GM19463 (cell line): ENCODE data around the gene C6orf15.

Experiments used
- ATAC-seq: cut with Tn5 transposase; IDR thresholded peaks from one replicate; pipeline ENCODE4 v1.9.1; 2021; ENCODE audit warnings: mild to moderate bottlenecking, moderate library complexity; ENCODE audit not compliant: unreplicated experiment

The C6orf15 gene

GRCh38 chr6:31112478-31112877 lies at the start of gene C6orf15:
Gene C6orf15, minus strand, starts transcription at chr6:31112575. Its CDS starts 20 bp downstream, at chr6:31112555.
- ATAC-seq, result no peak

GRCh38 chr6:31161216-31162126 lies 49.1 kb upstream of the C6orf15 start:
- no peak for ATAC-seq

DNA sequence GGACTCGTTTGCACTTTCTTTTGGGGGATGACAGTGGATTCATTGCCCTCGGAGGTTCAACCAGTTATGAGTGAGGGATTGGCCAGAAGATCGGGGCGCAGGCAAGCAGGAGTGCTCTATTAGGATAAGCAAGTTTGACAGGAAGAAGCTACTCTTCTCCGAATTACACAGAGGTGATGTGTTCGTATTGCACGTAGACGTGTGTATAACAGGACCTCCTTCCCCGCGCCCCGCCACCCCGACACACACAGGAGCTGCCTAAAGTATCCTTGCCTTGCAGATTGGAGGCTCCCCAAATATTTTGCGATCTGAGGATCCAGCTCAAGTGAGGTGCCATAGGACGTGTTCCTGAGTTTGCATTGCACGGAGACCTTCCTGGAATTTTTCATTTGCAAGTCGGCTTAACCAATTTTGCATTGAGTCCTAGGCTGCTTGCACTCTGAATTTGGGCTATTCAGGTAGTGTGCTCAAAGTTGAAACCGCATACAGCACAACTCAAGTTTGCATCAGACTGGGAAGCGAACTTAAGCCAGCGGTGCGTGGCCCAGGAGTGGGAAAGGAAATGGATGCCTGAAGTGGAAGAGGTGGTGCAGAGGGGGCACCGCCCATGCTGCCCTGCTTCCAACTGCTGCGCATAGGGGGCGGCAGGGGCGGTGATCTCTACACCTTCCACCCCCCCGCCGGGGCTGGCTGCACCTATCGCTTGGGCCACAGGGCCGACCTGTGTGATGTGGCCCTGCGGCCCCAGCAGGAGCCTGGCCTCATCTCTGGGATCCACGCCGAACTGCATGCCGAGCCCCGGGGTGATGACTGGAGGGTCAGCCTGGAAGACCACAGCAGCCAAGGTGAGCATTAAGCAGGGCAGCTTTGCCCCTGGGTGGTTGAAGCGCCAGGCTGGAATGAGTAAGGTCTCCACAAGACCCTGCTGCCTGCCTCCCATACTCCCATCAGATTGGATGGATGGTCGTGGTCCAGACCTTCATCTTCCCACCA lies 46.8 kb upstream of the C6orf15 start:
- ATAC-seq, result no peak

- ATAC-seq, result peak; percentile 76
Observed at GRCh38 chr6:31158140-31158862, 45.9 kb upstream of the C6orf15 start, which contains the start of gene TCF19. Gene TCF19, plus strand, starts transcription at chr6:31158589. Its CDS starts 881 bp downstream, at chr6:31159470.

GRCh38 chr6:31157513-31158139 lies 45.3 kb upstream of the C6orf15 start, which contains the start of gene CCHCR1:
Gene CCHCR1, minus strand, starts transcription at chr6:31157802. Its CDS starts 202 bp downstream, at chr6:31157600.
- no peak for ATAC-seq

GRCh38 chr6:31156641-31157040 lies 44.3 kb upstream of the C6orf15 start:
- no peak for ATAC-seq

- no peak for ATAC-seq
Observed at GRCh38 chr6:31154436-31154835, 42.1 kb upstream of the C6orf15 start.

- ATAC-seq, result no peak
Observed at GRCh38 chr6:31152781-31153180, 40.4 kb upstream of the C6orf15 start.

GRCh38 chr6:31149827-31150447 lies 37.6 kb upstream of the C6orf15 start:
- no peak for ATAC-seq

GRCh38 chr6:31145386-31145785 lies 33.0 kb upstream of the C6orf15 start:
- ATAC-seq, result no peak

GRCh38 chr6:31144970-31145340 lies 32.6 kb upstream of the C6orf15 start:
- no peak for ATAC-seq

DNA sequence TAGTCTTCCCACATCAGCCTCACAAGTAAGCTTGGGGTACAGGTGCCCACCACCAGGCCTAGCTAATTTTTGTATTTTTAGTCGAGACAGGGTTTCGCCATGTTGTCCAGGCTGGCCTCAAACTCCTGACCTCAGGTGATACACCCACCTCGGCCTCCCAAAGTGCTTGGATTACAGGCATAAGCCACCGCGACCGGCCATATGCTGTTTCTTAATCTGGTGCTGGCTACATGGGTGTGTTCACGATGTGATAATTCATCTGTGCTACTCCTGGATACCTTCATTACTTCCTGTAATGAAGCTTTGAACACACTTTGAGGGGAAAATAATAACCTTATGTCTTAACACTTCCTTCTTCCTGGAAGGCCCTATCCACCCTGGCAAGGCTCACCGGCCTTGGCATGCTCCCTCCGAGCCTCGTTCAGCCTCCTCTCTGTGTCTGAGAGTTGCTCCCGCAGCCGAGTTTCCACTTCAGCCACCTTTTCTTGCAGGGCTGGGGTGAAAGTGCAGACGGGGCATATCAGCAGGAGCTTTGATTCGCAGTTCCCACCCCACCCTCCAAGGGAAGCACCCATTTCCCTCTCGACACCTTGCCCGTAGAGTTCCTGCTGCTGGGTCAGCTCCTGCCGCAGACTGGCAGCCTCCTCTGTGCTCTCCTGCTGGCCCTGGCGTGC lies 32.1 kb upstream of the C6orf15 start:
- ATAC-seq, result no peak

- ATAC-seq, result no peak
Observed at GRCh38 chr6:31143148-31143547, 30.8 kb upstream of the C6orf15 start.

DNA sequence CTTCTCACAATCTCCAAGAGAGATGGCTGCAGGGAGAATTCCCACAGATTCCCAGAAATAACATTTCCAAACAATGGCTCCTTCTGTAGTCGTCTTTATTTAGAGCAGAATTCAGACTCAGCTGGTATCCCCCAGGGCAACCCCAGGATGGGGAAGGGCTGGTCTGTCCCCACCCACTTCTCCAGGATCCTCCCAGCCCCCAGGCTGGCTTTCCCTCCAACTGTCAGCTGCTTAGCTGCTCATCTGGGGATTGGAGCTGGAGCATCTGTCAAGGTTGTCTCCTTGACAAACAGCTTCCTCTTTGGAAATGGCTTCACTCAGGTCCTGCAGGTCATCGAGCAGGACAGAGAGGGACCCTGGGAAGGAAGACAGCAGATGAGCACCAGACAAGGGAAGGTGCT lies 30.0 kb upstream of the C6orf15 start:
- no peak for ATAC-seq

DNA sequence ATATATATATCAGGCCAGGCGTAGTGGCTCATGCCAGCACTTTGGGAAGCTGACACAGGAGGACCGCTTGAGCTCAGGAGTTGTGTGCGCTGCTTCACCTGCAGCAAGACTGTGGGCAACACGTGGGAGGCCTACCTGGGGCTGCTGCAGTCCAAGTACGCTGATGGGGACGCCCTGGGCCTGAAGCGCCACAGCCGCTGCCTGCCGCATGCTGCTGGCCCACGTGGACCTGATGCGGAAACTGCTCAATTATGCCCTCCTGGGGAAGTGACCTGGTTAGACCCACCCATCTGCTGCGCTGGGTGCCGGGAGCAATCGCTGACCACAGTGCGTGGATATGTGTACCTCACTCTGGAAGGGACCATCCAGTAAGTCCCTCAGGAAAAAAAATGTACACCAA lies 28.3 kb upstream of the C6orf15 start:
- ATAC-seq, result no peak

- no peak for ATAC-seq
Observed at GRCh38 chr6:31139599-31139998, 27.2 kb upstream of the C6orf15 start.

- ATAC-seq, result no peak
Observed at GRCh38 chr6:31138982-31139381, 26.6 kb upstream of the C6orf15 start, which contains the start of gene PSORS1C2. Gene PSORS1C2, minus strand, starts transcription at chr6:31139066. Its CDS starts 40 bp downstream, at chr6:31139026.

DNA sequence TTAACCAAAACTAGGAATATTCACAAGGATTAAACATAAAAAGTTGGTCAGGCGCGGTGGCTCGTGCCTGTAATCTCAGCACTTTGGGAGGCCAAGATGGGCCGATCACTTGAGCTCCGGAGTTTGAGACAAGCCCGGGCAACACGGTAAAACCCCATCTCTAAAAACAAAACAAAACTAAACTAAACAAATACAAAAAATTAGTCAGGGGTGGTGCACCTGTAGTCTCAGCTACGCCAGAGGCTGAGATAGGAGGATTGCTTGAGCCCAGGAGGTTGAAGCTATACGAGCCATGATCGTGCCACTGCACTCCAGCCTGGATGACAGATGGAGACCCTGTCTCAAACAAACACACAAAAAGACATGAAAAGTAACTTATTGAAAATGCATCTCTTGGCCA lies 23.3 kb upstream of the C6orf15 start:
- ATAC-seq, result no peak

GRCh38 chr6:31132806-31133205 lies 20.4 kb upstream of the C6orf15 start:
- no peak for ATAC-seq
